Neural cell (in vitro differentiated cells): ENCODE measurements around the gene ELMO1. TPM values are rescaled to one million over a fixed set of nuclear protein-coding genes. Genes with fewer than 3 reads are reported as not detected.

Experiments
- H2AFZ ChIP-seq: fragments of 200-600, 300-800 bp; sonication (generic), shearing (Covaris generic); 2 replicates; pipeline ENCODE4 v1.6.0; 2014; ENCODE audit warnings: low read depth, mild to moderate bottlenecking, antibody characterized with exemption, low read length, moderate library complexity
- H3F3A ChIP-seq: fragments of 200-600 bp; shearing (Covaris generic); 2 replicates; pipeline ENCODE4 v1.6.1; 2016; ENCODE audit warnings: mild to moderate bottlenecking, moderate library complexity, mixed read lengths, antibody characterized with exemption, low read length; ENCODE audit not compliant: insufficient read depth, poor library complexity, severe bottlenecking
- H3K27ac ChIP-seq: fragments of 200-600, 300-800 bp; sonication (generic), shearing (Covaris generic); 2 replicates; pipeline ENCODE4 v1.5.1; 2014; ENCODE audit warnings: mild to moderate bottlenecking, low read length, moderate library complexity
- H3K27me3 ChIP-seq: fragments of 300-800, 200-600 bp; sonication (generic), shearing (Covaris generic); 2 replicates; pipeline ENCODE4 v1.6.0; 2014; ENCODE audit warnings: mild to moderate bottlenecking, low read depth, low read length, moderate library complexity; ENCODE audit not compliant: insufficient read depth
- H3K36me3 ChIP-seq: fragments of 300-800, 200-600 bp; sonication (generic), shearing (Covaris generic); 2 replicates; pipeline ENCODE4 v1.5.1; 2014; ENCODE audit warnings: mild to moderate bottlenecking, antibody characterized with exemption, low read length, moderate library complexity; ENCODE audit not compliant: insufficient read depth
- H3K4me2 ChIP-seq: fragments of 300-800, 200-600 bp; sonication (generic), shearing (Covaris generic); 2 replicates; pipeline ENCODE4 v1.6.0; 2014; ENCODE audit warnings: mild to moderate bottlenecking, low read length
- H3K4me3 ChIP-seq: fragments of 300-800, 200-600 bp; sonication (generic), shearing (Covaris generic); 2 replicates; pipeline ENCODE4 v1.5.1; 2014; ENCODE audit warnings: mild to moderate bottlenecking, low read length, moderate library complexity
- H3K79me2 ChIP-seq: fragments of 200-600 bp; shearing (Covaris generic); replicated peaks from 2 replicates; pipeline ENCODE4 v1.6.0; 2014; ENCODE audit warnings: mild to moderate bottlenecking, low read length, moderate library complexity; ENCODE audit not compliant: insufficient read depth
- H3K9ac ChIP-seq: fragments of 300-800, 200-600 bp; sonication (generic), shearing (Covaris generic); 2 replicates; pipeline ENCODE4 v1.6.1; 2016; ENCODE audit warnings: mild to moderate bottlenecking, low read length, mixed read lengths
- H3K9me2 ChIP-seq: fragments of 200-600 bp; shearing (Covaris generic); 2 replicates; pipeline ENCODE4 v1.6.1; 2016; ENCODE audit warnings: mild to moderate bottlenecking, low read length, mixed read lengths; ENCODE audit not compliant: insufficient read depth
- H3K9me3 ChIP-seq: fragments of 200-600, 300-800 bp; sonication (generic), shearing (Covaris generic); 2 replicates; pipeline ENCODE4 v1.6.1; 2016; ENCODE audit warnings: mild to moderate bottlenecking, mixed run types, low read length, moderate library complexity, mixed read lengths
- H4K20me1 ChIP-seq: fragments of 200-600 bp; shearing (Covaris generic); 2 replicates; pipeline ENCODE4 v1.6.1; 2016; ENCODE audit warnings: mild to moderate bottlenecking, mixed run types; ENCODE audit not compliant: insufficient read depth
- EP300 ChIP-seq: fragments of 450-650 bp; conservative IDR thresholded peaks from 2 replicates; pipeline ENCODE4 v1.6.1; 2014; ENCODE audit warnings: antibody characterized with exemption, mild to moderate bottlenecking, moderate library complexity; ENCODE audit not compliant: poor library complexity, severe bottlenecking
- EZH2 ChIP-seq: fragments of 200-600, 300-800 bp; shearing (Covaris generic), sonication (generic); IDR thresholded peaks from 2 replicates; pipeline ENCODE4 v1.6.1; 2014; ENCODE audit warnings: antibody characterized with exemption, low read length, borderline replicate concordance, mild to moderate bottlenecking; ENCODE audit not compliant: insufficient read depth, poor library complexity, severe bottlenecking
- MXI1 ChIP-seq: fragments of 450-650 bp; conservative IDR thresholded peaks from 2 replicates; pipeline ENCODE4 v1.6.1; 2014; ENCODE audit warnings: antibody characterized with exemption, mild to moderate bottlenecking; ENCODE audit not compliant: poor library complexity, severe bottlenecking
- POLR2AphosphoS5 ChIP-seq: IDR thresholded peaks from 2 replicates; pipeline ENCODE4 v1.6.1; 2012
- RAD21 ChIP-seq: fragments of 450-650 bp; conservative IDR thresholded peaks from 2 replicates; pipeline ENCODE4 v1.6.1; 2014; ENCODE audit warnings: antibody characterized with exemption, mild to moderate bottlenecking, moderate library complexity
- SMC3 ChIP-seq: fragments of 450-650 bp; conservative IDR thresholded peaks from 2 replicates; pipeline ENCODE4 v1.6.1; 2014; ENCODE audit warnings: antibody characterized with exemption, mild to moderate bottlenecking, moderate library complexity; ENCODE audit not compliant: poor library complexity
- TAF1 ChIP-seq: IDR thresholded peaks from 2 replicates; pipeline ENCODE4 v1.6.1; 2012; ENCODE audit warnings: low read depth
- polyA plus RNA-seq: library from polyadenylated mRNA; depleted of rRNA; stranded (reverse); fragments of >200 nt; gene quantifications from 2 replicates; pipeline ENCODE4 v1.2.3, GENCODE V29; 2014
- TF ChIP-seq, protein P1 (sequence below): fragments of 450-650 bp; IDR thresholded peaks from 2 replicates; pipeline ENCODE4 v1.5.1; 2014; ENCODE audit warnings: antibody characterized with exemption, mild to moderate bottlenecking, moderate library complexity; ENCODE audit not compliant: poor library complexity, severe bottlenecking
- TF ChIP-seq, protein P2 (sequence below): IDR thresholded peaks from 2 replicates; pipeline ENCODE4 v1.6.1; 2012; ENCODE audit warnings: borderline replicate concordance

ELMO1 gene
- polyA plus RNA-seq, 1 donor from 2014 or later = 12.2 TPM

DNA sequence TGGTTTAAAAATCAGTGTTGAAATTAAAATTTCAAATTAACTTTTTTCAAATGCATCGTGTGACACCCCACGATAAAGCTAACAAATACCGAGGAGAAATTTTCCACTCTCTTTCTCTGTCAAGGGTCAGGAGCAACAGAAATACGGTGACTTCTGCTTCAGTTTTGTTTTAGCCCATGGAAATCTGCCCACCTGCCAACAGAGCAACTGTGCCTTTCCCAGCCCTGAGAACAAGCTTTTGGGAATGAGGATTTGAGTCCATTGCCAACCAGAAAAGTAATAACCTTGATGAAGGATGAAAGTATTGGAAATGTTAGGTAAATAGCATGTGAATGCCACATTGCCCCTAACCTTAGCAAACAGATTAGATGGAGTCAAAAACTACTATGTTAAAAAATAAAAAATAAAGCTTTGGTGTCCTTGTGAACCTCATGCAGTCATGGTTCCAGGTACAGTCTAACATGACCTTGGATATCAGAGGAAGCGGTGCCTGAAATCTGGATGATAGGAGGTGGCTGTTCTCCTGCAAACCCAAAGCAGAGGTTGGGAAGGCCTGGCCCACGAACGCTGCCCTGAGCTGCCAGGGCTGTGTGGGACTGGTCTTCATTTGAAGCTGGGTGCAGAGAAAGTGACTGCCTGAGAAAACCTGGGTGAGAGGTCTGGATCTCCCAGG, 296.8 kb downstream of the ELMO1 start:
- no peak overlapping the region for H3K4me2 ChIP-seq
- H2AFZ ChIP-seq = no peak overlapping the region
- H3K79me2 ChIP-seq = no peaks in the 10 kb centered on the region
- H3K4me3 ChIP-seq = no peak overlapping the region
- H3K27ac ChIP-seq = no peak overlapping the region
- no peak overlapping the region for H3K9ac ChIP-seq
- no peaks in the 10 kb centered on the region for H3K9me2 ChIP-seq
- no peak for TF ChIP-seq TAF1
- TF ChIP-seq, protein P1, sequence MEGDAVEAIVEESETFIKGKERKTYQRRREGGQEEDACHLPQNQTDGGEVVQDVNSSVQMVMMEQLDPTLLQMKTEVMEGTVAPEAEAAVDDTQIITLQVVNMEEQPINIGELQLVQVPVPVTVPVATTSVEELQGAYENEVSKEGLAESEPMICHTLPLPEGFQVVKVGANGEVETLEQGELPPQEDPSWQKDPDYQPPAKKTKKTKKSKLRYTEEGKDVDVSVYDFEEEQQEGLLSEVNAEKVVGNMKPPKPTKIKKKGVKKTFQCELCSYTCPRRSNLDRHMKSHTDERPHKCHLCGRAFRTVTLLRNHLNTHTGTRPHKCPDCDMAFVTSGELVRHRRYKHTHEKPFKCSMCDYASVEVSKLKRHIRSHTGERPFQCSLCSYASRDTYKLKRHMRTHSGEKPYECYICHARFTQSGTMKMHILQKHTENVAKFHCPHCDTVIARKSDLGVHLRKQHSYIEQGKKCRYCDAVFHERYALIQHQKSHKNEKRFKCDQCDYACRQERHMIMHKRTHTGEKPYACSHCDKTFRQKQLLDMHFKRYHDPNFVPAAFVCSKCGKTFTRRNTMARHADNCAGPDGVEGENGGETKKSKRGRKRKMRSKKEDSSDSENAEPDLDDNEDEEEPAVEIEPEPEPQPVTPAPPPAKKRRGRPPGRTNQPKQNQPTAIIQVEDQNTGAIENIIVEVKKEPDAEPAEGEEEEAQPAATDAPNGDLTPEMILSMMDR = no peak
- no peak for TF ChIP-seq RAD21
- TF ChIP-seq POLR2AphosphoS5 = no peak
- TF ChIP-seq, protein P2, sequence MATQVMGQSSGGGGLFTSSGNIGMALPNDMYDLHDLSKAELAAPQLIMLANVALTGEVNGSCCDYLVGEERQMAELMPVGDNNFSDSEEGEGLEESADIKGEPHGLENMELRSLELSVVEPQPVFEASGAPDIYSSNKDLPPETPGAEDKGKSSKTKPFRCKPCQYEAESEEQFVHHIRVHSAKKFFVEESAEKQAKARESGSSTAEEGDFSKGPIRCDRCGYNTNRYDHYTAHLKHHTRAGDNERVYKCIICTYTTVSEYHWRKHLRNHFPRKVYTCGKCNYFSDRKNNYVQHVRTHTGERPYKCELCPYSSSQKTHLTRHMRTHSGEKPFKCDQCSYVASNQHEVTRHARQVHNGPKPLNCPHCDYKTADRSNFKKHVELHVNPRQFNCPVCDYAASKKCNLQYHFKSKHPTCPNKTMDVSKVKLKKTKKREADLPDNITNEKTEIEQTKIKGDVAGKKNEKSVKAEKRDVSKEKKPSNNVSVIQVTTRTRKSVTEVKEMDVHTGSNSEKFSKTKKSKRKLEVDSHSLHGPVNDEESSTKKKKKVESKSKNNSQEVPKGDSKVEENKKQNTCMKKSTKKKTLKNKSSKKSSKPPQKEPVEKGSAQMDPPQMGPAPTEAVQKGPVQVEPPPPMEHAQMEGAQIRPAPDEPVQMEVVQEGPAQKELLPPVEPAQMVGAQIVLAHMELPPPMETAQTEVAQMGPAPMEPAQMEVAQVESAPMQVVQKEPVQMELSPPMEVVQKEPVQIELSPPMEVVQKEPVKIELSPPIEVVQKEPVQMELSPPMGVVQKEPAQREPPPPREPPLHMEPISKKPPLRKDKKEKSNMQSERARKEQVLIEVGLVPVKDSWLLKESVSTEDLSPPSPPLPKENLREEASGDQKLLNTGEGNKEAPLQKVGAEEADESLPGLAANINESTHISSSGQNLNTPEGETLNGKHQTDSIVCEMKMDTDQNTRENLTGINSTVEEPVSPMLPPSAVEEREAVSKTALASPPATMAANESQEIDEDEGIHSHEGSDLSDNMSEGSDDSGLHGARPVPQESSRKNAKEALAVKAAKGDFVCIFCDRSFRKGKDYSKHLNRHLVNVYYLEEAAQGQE = no peak
- no peak for TF ChIP-seq EZH2
- no peak for TF ChIP-seq EP300
- no peak for TF ChIP-seq SMC3
- TF ChIP-seq MXI1 = no peak
- no peaks in the 10 kb centered on the region for H3K9me3 ChIP-seq
- H3K27me3 ChIP-seq = no peaks in the 10 kb centered on the region
- H4K20me1 ChIP-seq = no peaks in the 10 kb centered on the region
- H3K36me3 ChIP-seq = no peaks in the 10 kb centered on the region
- no peaks in the 10 kb centered on the region for H3F3A ChIP-seq

DNA sequence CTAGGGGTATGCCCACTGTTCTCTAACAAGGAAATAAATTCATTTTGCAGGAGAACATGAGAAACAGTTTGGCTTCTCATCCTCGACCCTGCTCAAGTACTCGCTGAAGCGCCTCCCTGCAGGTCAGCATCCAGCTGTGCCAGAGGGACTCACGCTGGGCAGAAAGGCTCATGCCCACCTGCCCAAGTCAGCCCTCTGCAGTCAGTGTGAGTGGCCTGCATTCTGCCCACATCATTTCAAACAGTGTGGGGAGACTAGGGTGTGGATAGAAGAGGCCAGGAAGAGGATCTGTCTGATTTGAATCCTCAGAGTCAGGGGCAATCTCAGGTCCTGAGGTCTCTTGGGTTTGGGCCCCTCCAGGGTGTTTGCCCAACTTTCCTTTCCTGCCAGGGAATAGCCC, 297.8 kb downstream of the ELMO1 start:
- H3F3A ChIP-seq = no peaks in the 10 kb centered on the region
- H4K20me1 ChIP-seq = no peaks in the 10 kb centered on the region
- no peak overlapping the region for H3K9ac ChIP-seq
- no peaks in the 10 kb centered on the region for H3K9me2 ChIP-seq
- H3K27me3 ChIP-seq = no peaks in the 10 kb centered on the region
- TF ChIP-seq EZH2 (no peak), MXI1 (no peak), RAD21 (no peak), SMC3 (no peak), TAF1 (no peak), POLR2AphosphoS5 (no peak), EP300 (no peak)
- TF ChIP-seq, protein P2 = no peak
- TF ChIP-seq, protein P1 = no peak
- no peaks in the 10 kb centered on the region for H3K36me3 ChIP-seq
- no peaks in the 10 kb centered on the region for H3K9me3 ChIP-seq
- H3K79me2 ChIP-seq = no peaks in the 10 kb centered on the region
- no peak overlapping the region for H3K4me3 ChIP-seq
- no peak overlapping the region for H3K27ac ChIP-seq
- no peak overlapping the region for H2AFZ ChIP-seq
- no peak overlapping the region for H3K4me2 ChIP-seq
